HCT116 (cell line): ENCODE measurements around the gene KIAA1549. TPM values are rescaled to one million over a fixed set of nuclear protein-coding genes. Genes with fewer than 3 reads are reported as not detected.

Source experiments
- ATAC-seq: fragments of 200-7000 bp; cut with Tn5 transposase; 2 replicates; pipeline ENCODE4 v1.9.1; 2020; ENCODE audit warnings: mild to moderate bottlenecking, moderate library complexity
- BruUV-seq: library from RNA; stranded (reverse); fragments of 400-500 nt; replicated peaks from 2 replicates; lab custom pipeline; 2021; lab: Mats Ljungman, UMichigan
- CTCF ChIA-PET: fragments of 300-600 bp; sonication (Branson Sonifier 250); formaldehyde crosslinking; loops from one replicate; lab custom pipeline; 2021; ENCODE audit warnings: antibody characterized with exemption; lab: Charles Lee
- POLR2A ChIA-PET: fragments of 300-600, 350-600 bp; sonication (Branson Sonifier 250); formaldehyde crosslinking; loops from one replicate; lab custom pipeline; 2021; ENCODE audit warnings: antibody characterized with exemption; lab: Charles Lee
- RAD21 ChIA-PET, 2 experiments: fragments of 300-600 bp; sonication (Branson Sonifier 250); formaldehyde crosslinking; loops; one replicate each; lab custom pipeline; 2023; ENCODE audit warnings: low total read pairs in 2 of 2; ENCODE audit not compliant: uncharacterized antibody in 2 of 2, unreplicated experiment in 2 of 2, low non-redundant PET in 1 of 2; lab: Charles Lee
- DNase-seq: peaks from one replicate; pipeline ENCODE4 v3.0.0-alpha.2; 2010; ENCODE audit warnings: low read depth, low spot score
- H2AFZ ChIP-seq: fragments of 200-600 bp; shearing (Covaris generic), sonication (generic); 2 replicates; pipeline ENCODE4 v1.6.1; 2017; ENCODE audit warnings: low read depth, mixed run types, mixed read lengths, antibody characterized with exemption, low read length; ENCODE audit not compliant: poor library complexity, severe bottlenecking
- H3K27ac ChIP-seq: 2 replicates; pipeline ENCODE4 v1.5.1; 2012; ENCODE audit warnings: low read depth, low read length
- H3K27me3 ChIP-seq: fragments of 200-600 bp; sonication (generic); 2 replicates; pipeline ENCODE4 v1.6.1; 2016; ENCODE audit warnings: mixed run types, low read length, mixed read lengths; ENCODE audit not compliant: insufficient read depth
- H3K36me3 ChIP-seq, 2 experiments: fragments of 200-500 bp in 1 of 2; fragments of 200-600 bp in 1 of 2; sonication (Bioruptor generic) in 1 of 2; sonication (generic) in 1 of 2; 2 replicates each; pipeline versions ENCODE4 v1.5.1 to v1.6.1; 2014 to 2016; ENCODE audit warnings: low read length in 2 of 2, inconsistent platforms in 1 of 2, mixed read lengths in 1 of 2, mixed run types in 1 of 2; ENCODE audit not compliant: insufficient read depth in 2 of 2, control insufficient read depth in 1 of 2
- H3K4me1 ChIP-seq, 2 experiments: fragments of 200-600 bp in 1 of 2; sonication (generic) in 1 of 2; 2 replicates each; pipeline versions ENCODE4 v1.5.1 to v1.6.1; 2012 to 2017; ENCODE audit warnings: low read length in 2 of 2, inconsistent platforms in 1 of 2, mild to moderate bottlenecking in 1 of 2, mixed read lengths in 1 of 2, mixed run types in 1 of 2, moderate library complexity in 1 of 2; ENCODE audit not compliant: insufficient read depth in 2 of 2, control insufficient read depth in 1 of 2
- H3K4me2 ChIP-seq: fragments of 200-600 bp; sonication (generic); 2 replicates; pipeline ENCODE4 v1.6.1; 2017; ENCODE audit warnings: mixed run types, low read length, mixed read lengths
- H3K4me3 ChIP-seq, 2 experiments: fragments of 200-600 bp in 1 of 2; sonication (generic) in 1 of 2; replicated peaks in 1 of 2; 2 replicates each; pipeline ENCODE4 v1.5.1; 2011 to 2016; ENCODE audit warnings: low read length in 2 of 2, control low read depth in 1 of 2, low read depth in 1 of 2, mild to moderate bottlenecking in 1 of 2, mixed read lengths in 1 of 2, mixed run types in 1 of 2
- H3K79me2 ChIP-seq: fragments of 200-600 bp; sonication (generic); 2 replicates; pipeline ENCODE4 v1.6.1; 2017; ENCODE audit warnings: mild to moderate bottlenecking, mixed run types, low read length, moderate library complexity, mixed read lengths; ENCODE audit not compliant: insufficient read depth
- H3K9ac ChIP-seq: fragments of 200-600 bp; sonication (generic); 2 replicates; pipeline ENCODE4 v1.6.1; 2016; ENCODE audit warnings: low read length, mixed read lengths
- H3K9me2 ChIP-seq: fragments of 200-600 bp; sonication (generic), shearing (Covaris generic); 2 replicates; pipeline ENCODE4 v1.6.1; 2017; ENCODE audit warnings: mixed run types, mild to moderate bottlenecking, moderate library complexity; ENCODE audit not compliant: insufficient read depth
- H3K9me3 ChIP-seq, 2 experiments: fragments of 200-500 bp in 1 of 2; fragments of 200-600 bp in 1 of 2; sonication (Bioruptor generic) in 1 of 2; sonication (generic) in 1 of 2; 2 replicates each; pipeline ENCODE4 v1.6.1; 2014 to 2017; ENCODE audit warnings: low read length in 2 of 2, mixed read lengths in 2 of 2, inconsistent platforms in 1 of 2, low read depth in 1 of 2, mild to moderate bottlenecking in 1 of 2, mixed run types in 1 of 2, moderate library complexity in 1 of 2; ENCODE audit not compliant: control insufficient read depth in 1 of 2, insufficient read depth in 1 of 2
- H4K20me1 ChIP-seq: fragments of 200-600 bp; sonication (generic), shearing (Covaris generic); 2 replicates; pipeline ENCODE4 v1.6.1; 2017; ENCODE audit warnings: mixed run types, mild to moderate bottlenecking, moderate library complexity; ENCODE audit not compliant: insufficient read depth
- CBX3 ChIP-seq: IDR thresholded peaks from 2 replicates; pipeline ENCODE4 v1.6.1; 2012; ENCODE audit warnings: low read depth
- EZH2 ChIP-seq: fragments of 200-600 bp; sonication (generic); IDR thresholded peaks from 2 replicates; pipeline ENCODE4 v1.6.1; 2017; ENCODE audit warnings: antibody characterized with exemption, mixed run types
- FOSL1 ChIP-seq: IDR thresholded peaks from 2 replicates; pipeline ENCODE4 v1.6.1; 2012; ENCODE audit warnings: low read depth
- REST ChIP-seq: IDR thresholded peaks from 2 replicates; pipeline ENCODE4 v1.6.1; 2012; ENCODE audit warnings: low read depth
- SRF ChIP-seq: IDR thresholded peaks from 2 replicates; pipeline ENCODE4 v1.6.1; 2012; ENCODE audit warnings: low read depth
- intact Hi-C: fragments of 100-400 bp; cut with micrococcal nuclease; formaldehyde crosslinking; loops from 2 replicates; pipeline ENCODE4 v1.10.0; 2022
- total RNA-seq: library from RNA; stranded (reverse); gene quantifications from one replicate; pipeline ENCODE4 v1.2.1, GENCODE V29; 2021; ENCODE audit not compliant: unreplicated experiment
- TF ChIP-seq, protein P1 (sequence below): IDR thresholded peaks from 2 replicates; pipeline ENCODE4 v1.6.1; 2012
- TF ChIP-seq, protein P2 (sequence below), 3 experiments: fragments of 200-600 bp in 1 of 3; sonication (generic) in 1 of 3; IDR thresholded peaks in 2 of 3; conservative IDR thresholded peaks in 1 of 3; 2 replicates each; pipeline ENCODE4 v1.5.1; 2012 to 2017; ENCODE audit warnings: low read depth in 2 of 3, low read length in 2 of 3, antibody characterized with exemption in 1 of 3, borderline replicate concordance in 1 of 3, control low read depth in 1 of 3, mild to moderate bottlenecking in 1 of 3, mixed read lengths in 1 of 3, mixed run types in 1 of 3, moderate library complexity in 1 of 3; ENCODE audit not compliant: insufficient read depth in 1 of 3

The KIAA1549 gene
- total RNA-seq, 1 experiment from 2014 or later = 3.9 TPM

GRCh38 chr7:138943061-138943460, 38.1 kb downstream of the KIAA1549 start:
- H3K9me3 ChIP-seq = no peaks in the 10 kb centered on the region
- no peak overlapping the region for H3K27ac ChIP-seq
- no peaks in the 10 kb centered on the region for H3K9me2 ChIP-seq
- no peak overlapping the region for H2AFZ ChIP-seq
- TF ChIP-seq, protein P1, sequence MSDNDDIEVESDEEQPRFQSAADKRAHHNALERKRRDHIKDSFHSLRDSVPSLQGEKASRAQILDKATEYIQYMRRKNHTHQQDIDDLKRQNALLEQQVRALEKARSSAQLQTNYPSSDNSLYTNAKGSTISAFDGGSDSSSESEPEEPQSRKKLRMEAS = no peak
- no peak for TF ChIP-seq EZH2
- TF ChIP-seq CBX3 = no peak
- TF ChIP-seq, protein P2, sequence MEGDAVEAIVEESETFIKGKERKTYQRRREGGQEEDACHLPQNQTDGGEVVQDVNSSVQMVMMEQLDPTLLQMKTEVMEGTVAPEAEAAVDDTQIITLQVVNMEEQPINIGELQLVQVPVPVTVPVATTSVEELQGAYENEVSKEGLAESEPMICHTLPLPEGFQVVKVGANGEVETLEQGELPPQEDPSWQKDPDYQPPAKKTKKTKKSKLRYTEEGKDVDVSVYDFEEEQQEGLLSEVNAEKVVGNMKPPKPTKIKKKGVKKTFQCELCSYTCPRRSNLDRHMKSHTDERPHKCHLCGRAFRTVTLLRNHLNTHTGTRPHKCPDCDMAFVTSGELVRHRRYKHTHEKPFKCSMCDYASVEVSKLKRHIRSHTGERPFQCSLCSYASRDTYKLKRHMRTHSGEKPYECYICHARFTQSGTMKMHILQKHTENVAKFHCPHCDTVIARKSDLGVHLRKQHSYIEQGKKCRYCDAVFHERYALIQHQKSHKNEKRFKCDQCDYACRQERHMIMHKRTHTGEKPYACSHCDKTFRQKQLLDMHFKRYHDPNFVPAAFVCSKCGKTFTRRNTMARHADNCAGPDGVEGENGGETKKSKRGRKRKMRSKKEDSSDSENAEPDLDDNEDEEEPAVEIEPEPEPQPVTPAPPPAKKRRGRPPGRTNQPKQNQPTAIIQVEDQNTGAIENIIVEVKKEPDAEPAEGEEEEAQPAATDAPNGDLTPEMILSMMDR (IDR thresholded peaks at IDR 0.05 in 2 of 3, conservative IDR thresholded peaks at IDR 0.05 in 1 of 3; ENCODE audit: borderline replicate concordance in 1 of 3, insufficient read depth in 1 of 3, low read depth in 2 of 3, low read length in 2 of 3) = no peak
- TF ChIP-seq FOSL1 = no peak
- TF ChIP-seq SRF = no peak
- TF ChIP-seq REST = no peak
- no TSS peak for BruUV-seq
- H3K36me3 ChIP-seq = no peaks in the 10 kb centered on the region
- DNase-seq (no peak), ATAC-seq (no peak)
- POLR2A ChIA-PET = no interaction called here
- H3K4me3 ChIP-seq = no peak overlapping the region
- H3K79me2 ChIP-seq = no peaks in the 10 kb centered on the region
- no peaks in the 10 kb centered on the region for H4K20me1 ChIP-seq
- no peaks in the 10 kb centered on the region for H3K4me1 ChIP-seq
- RAD21 ChIA-PET = no interaction called here
- CTCF ChIA-PET = no interaction called here
- no peak overlapping the region for H3K4me2 ChIP-seq
- no peaks in the 10 kb centered on the region for H3K27me3 ChIP-seq
- intact Hi-C loops = no loop called here
- H3K9ac ChIP-seq = no peak overlapping the region
